HL-60/S4 (cell line): ENCODE measurements around the gene OR7D4.
"Not testable (repeated sequence)": the region's sequence is repeated elsewhere in the genome, so short reads cannot be mapped to it uniquely, and the experiment has no call there.

Experiments used
- in situ Hi-C: fragments of 300-500 bp; cut with MboI; formaldehyde crosslinking; loops from 2 replicates; pipeline ENCODE4 v1.14.3; 2022; ENCODE audit warnings: low sequenced_read_pairs

OR7D4 gene

DNA sequence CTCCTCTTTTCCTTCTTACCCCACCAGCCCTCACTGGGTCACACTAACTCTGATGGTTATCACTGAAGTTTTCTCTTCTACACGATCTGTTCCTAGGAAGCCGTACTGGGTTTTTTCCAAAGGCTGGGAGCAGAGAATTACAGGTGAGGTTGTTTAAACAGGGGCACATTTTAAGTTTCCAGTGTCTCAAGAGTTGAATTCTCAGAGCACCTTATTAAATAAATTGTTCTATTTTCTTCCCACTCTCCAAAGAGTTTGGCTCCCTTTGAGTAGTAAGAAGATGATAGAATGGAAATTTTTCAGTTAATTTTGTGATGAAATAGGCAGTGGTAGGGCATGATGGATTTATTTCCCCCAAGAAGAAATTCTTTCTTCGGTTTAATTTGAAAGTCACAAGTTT is at the start of gene OR7D4:
OR7D4 (minus strand) TSS at position 101 of the 400 bp plus-strand sequence. CDS start 4,752 bp downstream, outside the sequence.
- in situ Hi-C loops: no loop called here

DNA sequence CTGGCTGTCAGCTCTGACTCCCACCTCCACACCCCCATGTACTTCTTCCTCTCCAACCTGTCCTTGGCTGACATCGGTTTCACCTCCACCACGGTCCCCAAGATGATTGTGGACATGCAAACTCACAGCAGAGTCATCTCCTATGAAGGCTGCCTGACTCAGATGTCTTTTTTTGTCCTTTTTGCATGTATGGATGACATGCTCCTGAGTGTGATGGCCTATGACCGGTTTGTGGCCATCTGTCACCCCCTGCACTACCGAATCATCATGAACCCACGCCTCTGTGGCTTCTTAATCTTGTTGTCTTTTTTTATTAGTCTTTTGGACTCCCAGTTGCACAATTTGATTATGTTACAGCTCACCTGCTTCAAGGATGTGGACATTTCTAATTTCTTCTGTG is 31.8 kb upstream of the OR7D4 start:
- in situ Hi-C loops: no loop called here

DNA sequence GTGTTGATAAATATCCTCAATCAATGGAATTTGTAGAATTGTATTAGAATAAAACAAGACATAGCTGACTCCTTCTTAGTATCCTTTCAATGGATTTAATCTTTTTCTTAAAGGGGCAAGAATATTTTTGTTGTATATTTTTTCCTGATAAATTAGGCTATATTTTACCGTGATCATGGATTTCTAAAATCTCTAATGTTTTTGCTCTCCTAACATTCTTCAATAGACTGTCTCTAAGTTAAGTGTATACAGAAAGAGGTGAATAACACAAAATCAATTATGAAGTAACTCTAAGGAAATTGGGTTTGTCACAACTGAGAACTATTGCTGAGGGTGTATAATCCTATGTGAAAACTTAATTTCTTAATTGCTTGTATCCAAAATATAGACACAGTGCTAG is 31.2 kb upstream of the OR7D4 start, which contains the start of gene OR7E24:
OR7E24 (plus strand) TSS at position 301 of the 400 bp plus-strand sequence. CDS start 114 bp downstream, outside the sequence.
- in situ Hi-C loops: no loop called here

GRCh38 chr19:9205501-9206113 is 13.8 kb downstream of the OR7D4 start:
- in situ Hi-C loops: no loop called here

DNA sequence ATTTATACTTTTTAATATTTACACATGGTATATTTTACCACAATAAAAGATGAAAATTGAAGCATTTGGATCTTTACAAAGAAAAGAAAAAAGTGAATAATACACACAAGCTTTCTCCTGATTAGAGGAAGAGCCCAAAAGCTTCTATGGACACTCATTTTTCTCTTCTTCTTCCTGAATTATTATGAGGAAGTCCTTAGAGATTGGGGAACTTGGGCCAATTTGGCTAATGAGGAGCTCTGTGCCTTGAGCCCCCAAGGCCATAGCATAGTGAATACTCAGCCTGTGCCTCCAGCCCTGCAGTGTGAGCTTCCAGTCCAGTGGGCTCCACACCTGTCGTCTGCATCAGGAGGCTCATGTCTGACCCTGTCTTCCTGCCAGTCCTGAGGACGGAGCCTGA is 21.3 kb downstream of the OR7D4 start:
- in situ Hi-C loops: not testable (repeated sequence)

- in situ Hi-C loops: no loop called here
Observed at GRCh38 chr19:9189535-9189934, 29.9 kb downstream of the OR7D4 start.

- in situ Hi-C loops: no loop called here
Observed at GRCh38 chr19:9187191-9187590, 32.2 kb downstream of the OR7D4 start.

GRCh38 chr19:9183000-9183399 is 36.4 kb downstream of the OR7D4 start:
- in situ Hi-C loops: no loop called here

DNA sequence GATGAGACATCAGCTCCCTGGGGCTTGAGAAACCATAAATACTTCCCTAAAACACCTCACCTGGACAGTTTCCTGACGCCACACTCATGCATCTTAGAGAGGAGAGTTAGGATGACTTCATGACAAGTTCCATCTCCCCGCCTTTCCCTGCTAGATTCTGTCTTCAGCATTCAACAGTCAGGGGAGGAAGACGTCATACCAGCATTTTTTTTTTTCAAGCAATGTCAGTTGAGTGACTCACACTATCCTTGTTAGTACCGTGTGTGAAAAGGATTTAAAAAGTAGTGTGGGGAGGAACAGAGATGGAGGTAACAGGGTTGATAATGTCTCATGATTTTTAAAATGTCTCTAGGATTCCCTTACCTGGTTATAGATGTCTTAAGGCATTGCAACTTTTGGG is 40.5 kb downstream of the OR7D4 start, which contains the start of gene OR7D2:
OR7D2 (plus strand) TSS at position 79 of the 400 bp plus-strand sequence. CDS start 6,803 bp downstream, outside the sequence.
- in situ Hi-C loops: no loop called here

DNA sequence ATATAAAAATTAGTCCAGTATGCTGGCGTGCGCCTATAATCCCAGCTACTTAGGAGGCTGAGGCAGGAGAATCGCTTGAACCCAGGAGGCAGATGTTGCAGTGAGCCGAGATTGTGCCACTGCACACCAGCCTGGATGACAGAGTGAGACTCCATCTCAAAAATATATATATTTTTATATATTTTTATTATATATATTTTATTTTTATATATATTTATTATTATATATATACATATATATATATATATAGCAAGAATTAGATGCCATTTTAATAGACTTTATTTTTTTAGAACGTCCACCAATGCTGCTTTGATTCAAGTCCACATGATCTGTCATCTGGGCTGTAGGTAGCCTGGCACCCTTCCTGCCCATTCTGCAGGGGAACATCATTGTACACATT is 44.1 kb downstream of the OR7D4 start:
- in situ Hi-C loops: no loop called here

- in situ Hi-C loops: no loop called here
Observed at GRCh38 chr19:9171393-9171991, 47.9 kb downstream of the OR7D4 start.

DNA sequence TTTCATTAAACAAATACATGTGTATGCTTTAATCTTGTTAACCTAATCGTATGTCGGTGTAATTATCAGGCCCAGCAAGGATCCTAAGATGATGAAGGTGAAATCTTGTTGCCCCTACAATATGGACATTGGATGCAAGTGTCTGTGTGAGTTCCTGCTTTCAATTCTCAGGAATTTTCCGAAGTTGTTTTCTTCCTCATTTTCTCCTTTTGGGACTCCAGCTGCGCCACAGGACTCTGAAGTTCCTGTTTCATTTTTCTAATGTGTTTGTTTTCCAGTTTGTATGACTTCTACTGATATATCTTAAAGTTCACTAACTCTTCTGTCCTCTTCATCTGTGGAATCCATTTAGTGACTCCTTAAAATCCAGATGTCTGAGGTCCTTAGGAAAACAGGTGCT is 52.5 kb downstream of the OR7D4 start:
- in situ Hi-C loops: no loop called here

GRCh38 chr19:9165261-9165660 is 54.1 kb downstream of the OR7D4 start:
- in situ Hi-C loops: no loop called here

DNA sequence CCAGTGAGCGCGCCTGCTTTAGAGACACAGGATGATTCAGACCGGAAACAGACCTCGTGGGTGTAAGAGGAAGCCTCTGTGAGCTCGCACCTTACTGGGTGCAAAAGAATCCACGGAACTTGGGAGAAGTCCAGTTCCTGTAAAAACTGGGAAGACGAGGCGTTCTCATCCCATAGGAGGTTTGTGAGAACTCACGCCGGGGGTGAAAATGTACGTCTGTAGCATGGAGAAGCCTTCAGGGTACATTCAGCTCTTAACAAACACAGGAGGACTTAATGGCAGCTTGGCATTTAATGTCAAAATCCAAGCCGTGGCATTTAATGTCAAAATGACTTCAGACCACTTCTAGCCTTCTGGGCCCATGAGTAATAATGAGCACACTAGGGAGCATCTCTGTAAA is 58.0 kb downstream of the OR7D4 start:
- in situ Hi-C loops: no loop called here
